Stimulated activated naive B cell treated with anti-CD40 and anti-IgM and Interleukin-4, amounts not matched to agents 10 μg/mL and 1 μg/mL and 100 μg/mL, for 72 hours (primary cell): ENCODE results near the gene ITGAE.

Experiments
- ATAC-seq, 2 donors: fragments of 150-1000 bp; cut with Tn5 transposase; replicated peaks; 2 replicates each; pipeline ENCODE4 v1.10.0; 2021; ENCODE audit warnings: moderate library complexity in 1 of 2
- DNase-seq: peaks from one replicate; pipeline ENCODE4 v3.0.0; 2021
- H3K27ac Mint-ChIP-seq: one replicate; pipeline ENCODE4 v1.8.0; 2022; ENCODE audit warnings: mild to moderate bottlenecking, mixed read lengths
- H3K27me3 Mint-ChIP-seq, 2 donors: one replicate each; pipeline ENCODE4 v1.8.0; 2022; ENCODE audit warnings: mixed read lengths in 2 of 2
- H3K36me3 Mint-ChIP-seq, 2 donors: one replicate each; pipeline ENCODE4 v1.8.0; 2022; ENCODE audit warnings: mixed read lengths in 2 of 2, mild to moderate bottlenecking in 1 of 2
- H3K4me1 Mint-ChIP-seq, 2 donors: one replicate each; pipeline ENCODE4 v1.8.0; 2022; ENCODE audit warnings: mixed read lengths in 2 of 2, mild to moderate bottlenecking in 1 of 2
- H3K4me3 Mint-ChIP-seq, 2 donors: one replicate each; pipeline ENCODE4 v1.8.0; 2022; ENCODE audit warnings: mild to moderate bottlenecking in 2 of 2, mixed read lengths in 2 of 2, moderate library complexity in 1 of 2
- H3K9me3 Mint-ChIP-seq, 2 donors: one replicate each; pipeline ENCODE4 v1.8.0; 2022; ENCODE audit warnings: mixed read lengths in 2 of 2, mild to moderate bottlenecking in 1 of 2

Gene ITGAE

GRCh38 chr17:3672571-3672970 lies 128.4 kb downstream of the ITGAE start:
- peak overlapping the region; percentile 75 for H3K27ac Mint-ChIP-seq
- no peak for DNase-seq

GRCh38 chr17:3669548-3669947 lies 131.4 kb downstream of the ITGAE start:
- Mint-ChIP-seq H3K27me3 (no peaks in the 10 kb centered on the region), H3K36me3 (peaks cover 7 to 32% of the 10 kb centered on the region in 2 donors), H3K9me3 (no peaks in the 10 kb centered on the region), H3K27ac (peak overlapping the region; percentile 97), H3K4me3 (peak overlapping the region; percentile 91 to 96), H3K4me1 (peaks cover 27 to 53% of the 10 kb centered on the region in 2 donors)
- ATAC-seq = no peak
- no peak for DNase-seq

More at GRCh38 chr17:3672571-3672970, 128.4 kb downstream of the ITGAE start:
- no peaks in the 10 kb centered on the region for H3K9me3 Mint-ChIP-seq
- H3K4me1 Mint-ChIP-seq = peaks cover 21 to 50% of the 10 kb centered on the region in 2 donors
- ATAC-seq = no peak
- H3K36me3 Mint-ChIP-seq = peaks cover 12 to 37% of the 10 kb centered on the region in 2 donors
- H3K27me3 Mint-ChIP-seq = no peaks in the 10 kb centered on the region
- no peak overlapping the region for H3K4me3 Mint-ChIP-seq

- no peak for DNase-seq
- no peaks in the 10 kb centered on the region for H3K27me3 Mint-ChIP-seq
- no peak for ATAC-seq
- H3K9me3 Mint-ChIP-seq = no peaks in the 10 kb centered on the region
- peaks cover 11 to 35% of the 10 kb centered on the region in 2 donors for H3K36me3 Mint-ChIP-seq
- peak overlapping the region; percentile 91 to 96 for H3K4me3 Mint-ChIP-seq
- peaks cover 26 to 52% of the 10 kb centered on the region in 2 donors for H3K4me1 Mint-ChIP-seq
- peak overlapping the region; percentile 97 for H3K27ac Mint-ChIP-seq
These were observed 132.0 kb downstream of the ITGAE start for GRCh38 chr17:3669085-3669347.

- H3K4me1 Mint-ChIP-seq = peaks cover 26 to 47% of the 10 kb centered on the region in 2 donors
- peak within 1 kb of the TSS; percentile 97 for H3K27ac Mint-ChIP-seq
- peak; percentile 99 for DNase-seq
- H3K36me3 Mint-ChIP-seq = peaks cover 12 to 32% of the 10 kb centered on the region in 2 donors
- no peaks in the 10 kb centered on the region for H3K9me3 Mint-ChIP-seq
- H3K27me3 Mint-ChIP-seq = no peaks in the 10 kb centered on the region
- H3K4me3 Mint-ChIP-seq = peak within 1 kb of the TSS; percentile 91 to 96
- peak; percentile 91 to 93 for ATAC-seq
These were observed 132.5 kb downstream of the ITGAE start, which contains the start of the genes EMC6 and TAX1BP3 for GRCh38 chr17:3668279-3669084. TSS of gene EMC6 (plus strand) at chr17:3668812. CDS start at chr17:3669147, 335 bp downstream. TSS of gene TAX1BP3 (minus strand) at chr17:3668578. CDS start at chr17:3668526, 52 bp downstream.

- no peaks in the 10 kb centered on the region for H3K9me3 Mint-ChIP-seq
- peaks cover 12 to 28% of the 10 kb centered on the region in 2 donors for H3K36me3 Mint-ChIP-seq
- DNase-seq (no peak), ATAC-seq (peak; percentile 1 to 15)
- H3K4me1 Mint-ChIP-seq = peaks cover 26 to 38% of the 10 kb centered on the region in 2 donors
- no peaks in the 10 kb centered on the region for H3K27me3 Mint-ChIP-seq
- peak overlapping the region; percentile 91 for H3K27ac Mint-ChIP-seq
- H3K4me3 Mint-ChIP-seq = peak overlapping the region; percentile 91 to 96
These were observed 133.4 kb downstream of the ITGAE start for GRCh38 chr17:3667366-3668278.

GRCh38 chr17:3666516-3666915 lies 134.5 kb downstream of the ITGAE start:
- H3K36me3 Mint-ChIP-seq = peaks cover 9 to 21% of the 10 kb centered on the region in 2 donors
- H3K27ac Mint-ChIP-seq = peak overlapping the region; percentile 49
- peaks cover 21 to 38% of the 10 kb centered on the region in 2 donors for H3K4me1 Mint-ChIP-seq
- DNase-seq (no peak), ATAC-seq (no peak)
- no peaks in the 10 kb centered on the region for H3K27me3 Mint-ChIP-seq
- H3K4me3 Mint-ChIP-seq = peak overlapping the region; percentile 1 to 50
- H3K9me3 Mint-ChIP-seq = no peaks in the 10 kb centered on the region

GRCh38 chr17:3665834-3666233 lies 135.2 kb downstream of the ITGAE start:
- DNase-seq = no peak
- no peak for ATAC-seq
- no peaks in the 10 kb centered on the region for H3K27me3 Mint-ChIP-seq
- H3K4me1 Mint-ChIP-seq = peaks cover 20 to 38% of the 10 kb centered on the region in 2 donors
- peaks cover 12 to 25% of the 10 kb centered on the region in 2 donors for H3K36me3 Mint-ChIP-seq
- peak overlapping the region in 1 of 2 donors; percentile 50 for H3K4me3 Mint-ChIP-seq
- H3K9me3 Mint-ChIP-seq = no peaks in the 10 kb centered on the region
- H3K27ac Mint-ChIP-seq = peak overlapping the region; percentile 74
